Type B pancreatic cell (in vitro differentiated cells): ENCODE measurements around the gene VSTM2B. TPM values are rescaled to one million over a fixed set of nuclear protein-coding genes. Genes with fewer than 3 reads are reported as not detected.

Experiments used
- DNase-seq: peaks from one replicate; pipeline ENCODE4 v3.0.0; 2021; ENCODE audit warnings: mixed read lengths; ENCODE audit not compliant: unreplicated experiment; ENCODE audit errors: extremely low spot score
- H3K27ac Mint-ChIP-seq: 2 replicates; pipeline ENCODE4 v1.8.0; 2021; ENCODE audit warnings: mild to moderate bottlenecking, mixed read lengths
- H3K27me3 Mint-ChIP-seq: 2 replicates; pipeline ENCODE4 v1.8.0; 2021; ENCODE audit warnings: mixed read lengths
- H3K36me3 Mint-ChIP-seq: 2 replicates; pipeline ENCODE4 v1.8.0; 2021; ENCODE audit warnings: mixed read lengths
- H3K4me1 Mint-ChIP-seq: one replicate; pipeline ENCODE4 v1.8.0; 2021; ENCODE audit warnings: mixed read lengths; ENCODE audit not compliant: unreplicated experiment
- H3K4me3 Mint-ChIP-seq: 2 replicates; pipeline ENCODE4 v1.8.0; 2021; ENCODE audit warnings: mild to moderate bottlenecking, mixed read lengths
- H3K9me3 Mint-ChIP-seq: 2 replicates; pipeline ENCODE4 v1.8.0; 2021; ENCODE audit warnings: mixed read lengths
- total RNA-seq: library from RNA; stranded (reverse); gene quantifications from 2 replicates; pipeline ENCODE4 v1.2.1, GENCODE V29; 2021; ENCODE audit warnings: low replicate concordance
- TF ChIP-seq, protein P1 (sequence below): fragments of 200-600 bp; sonication (generic); conservative IDR thresholded peaks from 2 replicates; pipeline ENCODE4 v1.5.0; 2021; ENCODE audit warnings: antibody characterized with exemption, mild to moderate bottlenecking

Gene VSTM2B
- total RNA-seq, 1 donor from 2014 or later: 0.68 TPM

DNA sequence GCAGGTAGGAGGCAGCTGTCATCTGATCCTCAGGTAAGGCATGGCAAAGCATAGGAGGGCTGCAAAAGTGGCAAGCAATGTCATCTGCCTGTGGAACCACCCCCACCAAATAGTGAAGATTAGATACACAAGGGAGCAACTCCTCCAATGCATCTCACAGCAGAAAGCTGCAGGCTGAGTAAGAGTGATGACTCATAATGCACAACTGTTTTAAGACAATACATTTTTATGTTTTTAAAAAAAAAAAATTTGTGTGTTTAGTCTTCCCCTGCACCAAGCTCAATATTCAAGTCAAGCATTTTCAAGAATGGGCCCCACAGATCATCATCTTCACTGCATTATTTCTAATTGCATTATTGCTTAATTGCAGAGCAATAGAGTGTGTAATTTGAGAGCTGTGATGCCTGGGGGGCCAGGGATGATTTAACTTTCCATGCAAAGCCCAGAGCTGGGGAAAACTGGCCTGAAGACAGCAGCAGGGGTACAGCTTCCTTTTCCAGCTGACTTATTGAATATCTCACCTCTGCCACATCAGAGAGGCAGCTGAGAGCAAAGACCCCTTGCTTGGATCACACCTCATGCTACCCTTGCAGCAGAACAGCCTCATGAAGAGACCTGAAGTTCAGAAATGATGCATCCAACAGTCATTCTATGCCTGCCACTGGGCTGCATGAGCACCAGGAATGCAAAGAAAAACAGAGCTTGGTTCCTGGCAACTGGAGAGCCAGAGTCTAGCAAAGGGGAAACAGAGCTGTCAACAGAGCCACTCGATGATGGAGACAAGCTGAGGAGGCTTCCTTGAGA is 57.6 kb downstream of the VSTM2B start:
- no peak overlapping the region for H3K4me3 Mint-ChIP-seq
- H3K36me3 Mint-ChIP-seq: no peaks in the 10 kb centered on the region
- H3K27me3 Mint-ChIP-seq: peaks cover 67% of the 10 kb centered on the region
- DNase-seq: no peak
- TF ChIP-seq, protein P1, sequence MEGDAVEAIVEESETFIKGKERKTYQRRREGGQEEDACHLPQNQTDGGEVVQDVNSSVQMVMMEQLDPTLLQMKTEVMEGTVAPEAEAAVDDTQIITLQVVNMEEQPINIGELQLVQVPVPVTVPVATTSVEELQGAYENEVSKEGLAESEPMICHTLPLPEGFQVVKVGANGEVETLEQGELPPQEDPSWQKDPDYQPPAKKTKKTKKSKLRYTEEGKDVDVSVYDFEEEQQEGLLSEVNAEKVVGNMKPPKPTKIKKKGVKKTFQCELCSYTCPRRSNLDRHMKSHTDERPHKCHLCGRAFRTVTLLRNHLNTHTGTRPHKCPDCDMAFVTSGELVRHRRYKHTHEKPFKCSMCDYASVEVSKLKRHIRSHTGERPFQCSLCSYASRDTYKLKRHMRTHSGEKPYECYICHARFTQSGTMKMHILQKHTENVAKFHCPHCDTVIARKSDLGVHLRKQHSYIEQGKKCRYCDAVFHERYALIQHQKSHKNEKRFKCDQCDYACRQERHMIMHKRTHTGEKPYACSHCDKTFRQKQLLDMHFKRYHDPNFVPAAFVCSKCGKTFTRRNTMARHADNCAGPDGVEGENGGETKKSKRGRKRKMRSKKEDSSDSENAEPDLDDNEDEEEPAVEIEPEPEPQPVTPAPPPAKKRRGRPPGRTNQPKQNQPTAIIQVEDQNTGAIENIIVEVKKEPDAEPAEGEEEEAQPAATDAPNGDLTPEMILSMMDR: no peak
- no peaks in the 10 kb centered on the region for H3K9me3 Mint-ChIP-seq
- H3K27ac Mint-ChIP-seq: no peak overlapping the region
- peaks cover 5% of the 10 kb centered on the region for H3K4me1 Mint-ChIP-seq

DNA sequence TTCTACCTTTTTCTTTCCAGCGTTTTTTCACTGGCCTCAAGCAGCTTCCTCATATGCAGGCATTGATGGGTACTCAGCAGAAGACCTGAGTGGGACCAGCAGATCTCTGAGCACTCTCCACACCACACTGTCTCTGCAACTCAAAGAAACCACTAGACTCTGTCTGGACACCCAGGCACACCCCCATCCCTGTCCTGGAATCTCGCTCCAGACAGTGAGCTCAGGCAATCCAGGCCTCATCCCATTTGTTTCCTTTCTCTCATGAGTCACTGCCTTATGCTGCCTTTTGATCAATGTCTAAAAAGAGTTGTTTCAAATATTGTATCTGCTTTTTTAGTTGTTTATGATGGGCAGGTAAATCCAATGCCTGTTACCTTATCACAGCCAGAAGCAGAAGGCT is 60.6 kb downstream of the VSTM2B start:
- DNase-seq: no peak
- Mint-ChIP-seq H3K27ac (no peak overlapping the region), H3K4me3 (no peak overlapping the region), H3K4me1 (peaks cover 5% of the 10 kb centered on the region), H3K36me3 (no peaks in the 10 kb centered on the region), H3K27me3 (peaks cover 66% of the 10 kb centered on the region), H3K9me3 (no peaks in the 10 kb centered on the region)
- TF ChIP-seq, protein P1: no peak

DNA sequence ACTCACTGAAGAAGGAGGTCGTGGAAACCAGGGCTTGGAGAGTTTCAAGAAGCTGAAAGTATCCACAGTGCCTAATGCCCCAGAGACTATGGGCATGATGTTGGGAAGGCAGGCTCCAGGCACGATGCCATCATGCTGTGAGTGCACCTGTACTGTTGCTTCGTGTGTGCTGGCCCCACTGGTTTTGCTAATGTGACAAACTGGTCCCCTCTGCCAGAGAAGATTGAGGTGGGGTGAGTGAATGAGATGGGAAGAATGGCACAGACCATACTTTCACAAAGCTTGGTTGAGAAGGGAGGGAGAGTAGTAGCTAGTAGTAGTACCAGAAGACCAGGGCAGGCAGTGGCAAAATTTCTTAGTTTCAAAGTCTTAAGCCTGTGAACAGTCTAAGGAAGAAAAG is 61.3 kb downstream of the VSTM2B start:
- Mint-ChIP-seq H3K27ac (no peak overlapping the region), H3K36me3 (no peaks in the 10 kb centered on the region), H3K27me3 (peaks cover 70% of the 10 kb centered on the region), H3K4me1 (peaks cover 5% of the 10 kb centered on the region), H3K4me3 (no peak overlapping the region), H3K9me3 (no peaks in the 10 kb centered on the region)
- TF ChIP-seq, protein P1: no peak
- DNase-seq: no peak

DNA sequence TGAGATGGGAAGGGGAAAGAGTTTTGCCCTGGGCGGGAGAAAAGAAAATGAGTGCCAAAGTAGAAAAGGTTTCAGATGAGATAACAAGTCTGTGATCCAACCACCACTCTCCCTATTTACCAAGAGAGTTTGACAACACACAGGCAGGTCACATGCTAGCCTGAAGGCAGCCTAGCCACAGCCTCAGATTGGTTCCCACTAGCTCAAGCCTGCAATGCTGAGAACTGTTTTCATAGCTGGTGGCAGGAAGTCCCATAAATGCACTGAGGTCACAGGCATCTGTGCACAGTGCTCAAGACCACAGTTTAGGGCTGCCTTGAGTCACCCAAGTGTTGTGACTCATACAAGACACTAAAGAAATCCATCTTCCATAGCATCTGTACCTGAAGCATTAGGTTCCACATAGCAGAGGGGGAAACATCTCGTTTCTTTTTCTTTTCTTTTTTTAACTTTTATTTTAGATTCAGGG is 61.8 kb downstream of the VSTM2B start:
- Mint-ChIP-seq H3K9me3 (no peaks in the 10 kb centered on the region), H3K4me3 (no peak overlapping the region), H3K36me3 (no peaks in the 10 kb centered on the region), H3K4me1 (peaks cover 5% of the 10 kb centered on the region), H3K27ac (no peak overlapping the region), H3K27me3 (peaks cover 72% of the 10 kb centered on the region)
- no peak for DNase-seq
- TF ChIP-seq, protein P1: no peak

DNA sequence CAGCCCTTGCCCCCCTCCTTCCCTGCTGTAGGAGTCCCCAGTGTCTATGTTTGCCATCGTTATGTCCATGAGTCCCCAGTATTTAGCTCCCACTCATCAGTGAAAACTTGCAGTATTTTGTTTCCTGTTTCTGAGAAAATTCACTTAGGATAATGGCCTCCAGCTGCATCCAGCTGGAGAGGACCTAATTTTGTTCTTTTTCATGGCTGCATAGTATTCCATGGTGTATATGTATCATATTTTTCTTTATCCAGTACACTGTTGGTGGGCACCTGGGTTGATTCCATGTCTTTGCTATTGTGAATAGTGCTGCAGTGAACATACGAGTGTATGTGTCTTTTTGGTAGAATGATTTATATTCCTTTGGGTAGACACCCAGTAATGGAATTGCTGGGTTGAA is 62.3 kb downstream of the VSTM2B start:
- Mint-ChIP-seq H3K27ac (no peak overlapping the region), H3K4me3 (no peak overlapping the region), H3K27me3 (peaks cover 75% of the 10 kb centered on the region), H3K9me3 (no peaks in the 10 kb centered on the region), H3K36me3 (no peaks in the 10 kb centered on the region), H3K4me1 (peaks cover 5% of the 10 kb centered on the region)
- no peak for DNase-seq
- TF ChIP-seq, protein P1: no peak
